ENCODE measurements around the gene SEMA3E. TPM values are rescaled to one million over a fixed set of nuclear protein-coding genes. Genes with fewer than 3 reads are reported as not detected.

The SEMA3E gene
- total and polyA plus RNA-seq, 4 experiments from 2014 or later: not detected

DNA sequence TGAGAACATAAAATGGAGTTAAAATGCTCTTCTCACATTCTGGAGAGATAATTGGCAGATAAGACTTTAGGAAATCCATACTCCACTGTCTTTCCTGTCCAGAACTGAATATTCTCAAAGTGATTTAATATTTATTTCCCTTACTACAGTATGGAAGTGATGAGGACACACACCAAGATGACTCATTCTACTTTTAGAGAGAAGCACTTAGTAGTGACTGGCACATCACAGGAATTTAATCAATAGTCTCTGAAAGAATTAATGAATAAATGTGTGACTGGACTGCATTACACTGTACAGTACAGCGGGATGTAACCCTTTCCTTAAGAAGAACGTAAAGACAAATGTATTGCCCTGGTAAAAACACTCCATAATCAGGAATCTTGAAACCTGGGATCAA is 116.7 kb downstream of the SEMA3E start:
- Histone ChIP-seq H3K4me1 (ENCODE audit: insufficient read depth, low read length) (no peaks in the 10 kb centered on the region), H3K27ac (ENCODE audit: low read depth, low read length) (no peak overlapping the region), H3K27me3 (ENCODE audit: insufficient read depth, low read length) (no peaks in the 10 kb centered on the region), H3K36me3 (ENCODE audit: insufficient read depth, low read length) (no peaks in the 10 kb centered on the region), H3K9me3 (ENCODE audit: control insufficient read depth in 1 of 2, low read length in 2 of 2) (no peaks in the 10 kb centered on the region), H3K4me3 (ENCODE audit: low read length in 2 of 2) (no peak overlapping the region)
- Mint-ChIP-seq H3K4me1 (no peaks in the 10 kb centered on the region), H3K9me3 (peaks cover 0 to 8% (median 2%) of the 10 kb centered on the region in 8 donors), H3K27ac (no peak overlapping the region), H3K27me3 (no peaks in the 10 kb centered on the region), H3K36me3 (no peaks in the 10 kb centered on the region), H3K4me3 (no peak overlapping the region)
- ChIA-PET CTCF (ENCODE audit: partially characterized antibody) (no interaction called here), POLR2A (ENCODE audit: partially characterized antibody) (no interaction called here)
- intact Hi-C loops (cut with micrococcal nuclease): no loop called here
- no peak for DNase-seq

DNA sequence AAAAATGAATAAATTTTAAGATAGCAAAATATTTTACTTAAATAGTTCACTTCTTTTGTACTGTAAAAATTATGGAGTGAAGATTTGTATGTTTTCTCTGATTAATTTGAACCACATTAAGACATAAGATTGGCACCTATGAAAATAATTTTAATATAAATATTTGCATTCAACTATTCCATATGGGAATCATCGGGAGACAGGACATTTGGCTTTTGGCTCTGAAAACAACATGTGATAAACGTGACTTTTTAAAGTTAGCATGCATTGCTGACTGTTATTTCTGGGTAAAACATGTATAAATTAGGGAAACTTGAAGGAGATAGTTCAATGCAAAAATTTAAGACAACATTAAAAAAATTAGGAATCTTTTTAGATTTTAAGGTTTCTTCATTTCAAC is 117.2 kb downstream of the SEMA3E start:
- H3K27me3 Mint-ChIP-seq: no peaks in the 10 kb centered on the region
- no peak overlapping the region for H3K4me3 Mint-ChIP-seq
- no peak overlapping the region for H3K4me3 ChIP-seq (ENCODE audit: low read length in 2 of 2)
- H3K36me3 ChIP-seq (ENCODE audit: insufficient read depth, low read length): no peaks in the 10 kb centered on the region
- no peaks in the 10 kb centered on the region for H3K9me3 ChIP-seq (ENCODE audit: control insufficient read depth in 1 of 2, low read length in 2 of 2)
- H3K4me1 ChIP-seq (ENCODE audit: insufficient read depth, low read length): no peaks in the 10 kb centered on the region
- CTCF ChIA-PET (ENCODE audit: partially characterized antibody): no interaction called here
- peaks cover 0 to 8% (median 2%) of the 10 kb centered on the region in 8 donors for H3K9me3 Mint-ChIP-seq
- no peaks in the 10 kb centered on the region for H3K36me3 Mint-ChIP-seq
- H3K27ac Mint-ChIP-seq: no peak overlapping the region
- H3K4me1 Mint-ChIP-seq: no peaks in the 10 kb centered on the region
- intact Hi-C loops (cut with micrococcal nuclease): no loop called here
- H3K27me3 ChIP-seq (ENCODE audit: insufficient read depth, low read length): no peaks in the 10 kb centered on the region
- no peak for DNase-seq
- no peak overlapping the region for H3K27ac ChIP-seq (ENCODE audit: low read depth, low read length)
- POLR2A ChIA-PET (ENCODE audit: partially characterized antibody): no interaction called here

DNA sequence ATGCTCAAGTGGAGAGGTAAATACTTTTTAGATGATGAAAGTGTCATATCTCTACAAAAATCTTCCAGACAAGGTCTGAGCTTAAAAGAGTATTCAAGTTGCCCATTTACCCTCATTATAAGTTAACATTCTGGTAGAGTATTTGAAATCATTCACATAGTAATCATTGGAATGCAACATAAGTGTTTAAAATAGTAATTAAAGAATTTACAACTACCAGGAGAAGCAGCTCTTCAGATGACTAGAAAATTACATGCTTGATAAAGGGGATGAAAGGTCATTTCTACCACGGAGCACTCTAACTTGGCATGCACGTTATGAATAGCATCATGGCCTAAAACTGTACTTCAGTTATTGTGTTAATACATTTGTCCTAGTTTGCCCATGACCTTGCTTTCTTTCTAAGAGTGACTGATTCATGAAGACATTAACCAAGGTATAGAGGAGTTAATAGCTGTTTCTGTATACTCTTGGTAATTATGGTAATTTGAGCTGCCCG is 120.0 kb downstream of the SEMA3E start:
- Mint-ChIP-seq H3K27ac (no peak overlapping the region), H3K4me1 (no peaks in the 10 kb centered on the region), H3K4me3 (no peak overlapping the region), H3K36me3 (no peaks in the 10 kb centered on the region), H3K9me3 (peaks cover 0 to 10% (median 3%) of the 10 kb centered on the region in 8 donors), H3K27me3 (no peaks in the 10 kb centered on the region)
- intact Hi-C loops (cut with micrococcal nuclease): no loop called here
- CTCF ChIA-PET (ENCODE audit: partially characterized antibody): no interaction called here
- no peak overlapping the region for H3K27ac ChIP-seq (ENCODE audit: low read depth, low read length)
- no peak overlapping the region for H3K4me3 ChIP-seq (ENCODE audit: low read length in 2 of 2)
- no peaks in the 10 kb centered on the region for H3K27me3 ChIP-seq (ENCODE audit: insufficient read depth, low read length)
- H3K4me1 ChIP-seq (ENCODE audit: insufficient read depth, low read length): no peaks in the 10 kb centered on the region
- POLR2A ChIA-PET (ENCODE audit: partially characterized antibody): no interaction called here
- H3K9me3 ChIP-seq (ENCODE audit: control insufficient read depth in 1 of 2, low read length in 2 of 2): no peaks in the 10 kb centered on the region
- no peak for DNase-seq
- no peaks in the 10 kb centered on the region for H3K36me3 ChIP-seq (ENCODE audit: insufficient read depth, low read length)

DNA sequence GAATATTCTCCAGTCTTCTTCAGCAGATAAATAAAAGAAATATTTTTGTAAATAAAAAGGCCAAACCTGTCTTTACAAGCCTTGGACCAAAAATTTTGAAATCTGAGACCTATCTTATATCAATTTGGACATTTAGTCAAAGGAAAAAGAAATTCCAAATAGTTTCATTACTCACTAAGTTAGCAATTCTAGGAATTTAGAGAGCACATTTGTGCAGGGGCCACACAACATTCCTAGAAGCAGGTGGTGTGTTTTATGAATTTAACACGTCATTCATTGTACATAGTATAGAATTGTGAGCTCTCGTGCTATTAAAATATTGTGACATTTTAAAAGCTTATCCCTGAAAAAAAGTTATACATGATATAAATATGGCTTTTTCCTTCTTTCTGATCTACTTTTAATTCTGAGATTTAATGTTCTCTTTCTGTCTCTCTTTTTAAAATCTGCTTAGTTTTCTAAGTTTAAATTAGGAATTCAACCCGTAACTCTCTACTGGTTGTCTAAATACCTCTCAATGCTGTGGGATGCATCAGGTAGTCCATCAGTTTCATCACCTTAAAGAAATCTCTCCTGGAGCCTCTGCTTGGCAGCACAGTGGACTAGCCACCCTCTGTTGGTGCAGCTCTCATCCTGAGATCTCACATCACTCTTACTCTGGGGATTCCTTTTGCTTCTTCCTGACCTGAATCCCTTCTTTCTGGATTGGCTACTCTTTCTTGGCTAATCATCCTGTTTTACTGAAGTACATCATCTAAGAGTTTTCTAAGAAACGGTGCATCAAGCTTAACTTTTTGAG is 124.5 kb downstream of the SEMA3E start:
- no peaks in the 10 kb centered on the region for H3K36me3 ChIP-seq (ENCODE audit: insufficient read depth, low read length)
- CTCF ChIA-PET (ENCODE audit: partially characterized antibody): no interaction called here
- Mint-ChIP-seq H3K4me3 (no peak overlapping the region), H3K27ac (no peak overlapping the region), H3K9me3 (peaks cover 0 to 21% (median 8%) of the 10 kb centered on the region in 8 donors), H3K27me3 (no peaks in the 10 kb centered on the region), H3K36me3 (no peaks in the 10 kb centered on the region), H3K4me1 (no peaks in the 10 kb centered on the region)
- no peak overlapping the region for H3K27ac ChIP-seq (ENCODE audit: low read depth, low read length)
- no peaks in the 10 kb centered on the region for H3K9me3 ChIP-seq (ENCODE audit: control insufficient read depth in 1 of 2, low read length in 2 of 2)
- intact Hi-C loops (cut with micrococcal nuclease): no loop called here
- H3K4me3 ChIP-seq (ENCODE audit: low read length in 2 of 2): no peak overlapping the region
- H3K27me3 ChIP-seq (ENCODE audit: insufficient read depth, low read length): no peaks in the 10 kb centered on the region
- DNase-seq: no peak
- POLR2A ChIA-PET (ENCODE audit: partially characterized antibody): no interaction called here
- no peaks in the 10 kb centered on the region for H3K4me1 ChIP-seq (ENCODE audit: insufficient read depth, low read length)

DNA sequence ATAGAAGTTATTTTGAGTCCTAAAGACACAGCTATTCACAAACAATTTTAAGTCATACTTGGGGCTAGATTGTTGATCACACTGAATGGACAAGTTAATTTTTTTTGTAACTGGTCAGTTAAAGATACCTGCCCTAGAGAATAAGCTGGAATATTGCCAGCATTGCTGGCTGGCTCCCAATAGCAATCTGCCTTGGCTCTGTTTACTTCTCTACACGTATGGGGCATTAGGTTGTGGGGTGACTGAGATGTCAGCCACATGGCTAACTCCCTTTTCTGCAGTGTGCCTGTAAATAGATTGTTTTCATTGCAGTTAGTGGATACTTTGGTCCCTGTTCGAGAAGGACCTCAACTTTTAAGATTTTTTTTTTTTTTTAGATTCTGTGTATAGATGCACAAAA is 128.2 kb downstream of the SEMA3E start:
- no peak overlapping the region for H3K4me3 ChIP-seq (ENCODE audit: low read length in 2 of 2)
- Mint-ChIP-seq H3K27ac (no peak overlapping the region), H3K4me3 (no peak overlapping the region), H3K27me3 (no peaks in the 10 kb centered on the region), H3K9me3 (peaks cover 0 to 31% (median 7%) of the 10 kb centered on the region in 8 donors), H3K4me1 (no peaks in the 10 kb centered on the region), H3K36me3 (no peaks in the 10 kb centered on the region)
- no peaks in the 10 kb centered on the region for H3K4me1 ChIP-seq (ENCODE audit: insufficient read depth, low read length)
- DNase-seq: no peak
- H3K27me3 ChIP-seq (ENCODE audit: insufficient read depth, low read length): no peaks in the 10 kb centered on the region
- CTCF ChIA-PET (ENCODE audit: partially characterized antibody): no interaction called here
- no peaks in the 10 kb centered on the region for H3K36me3 ChIP-seq (ENCODE audit: insufficient read depth, low read length)
- H3K27ac ChIP-seq (ENCODE audit: low read depth, low read length): no peak overlapping the region
- no peaks in the 10 kb centered on the region for H3K9me3 ChIP-seq (ENCODE audit: control insufficient read depth in 1 of 2, low read length in 2 of 2)
- POLR2A ChIA-PET (ENCODE audit: partially characterized antibody): no interaction called here
- intact Hi-C loops (cut with micrococcal nuclease): no loop called here

DNA sequence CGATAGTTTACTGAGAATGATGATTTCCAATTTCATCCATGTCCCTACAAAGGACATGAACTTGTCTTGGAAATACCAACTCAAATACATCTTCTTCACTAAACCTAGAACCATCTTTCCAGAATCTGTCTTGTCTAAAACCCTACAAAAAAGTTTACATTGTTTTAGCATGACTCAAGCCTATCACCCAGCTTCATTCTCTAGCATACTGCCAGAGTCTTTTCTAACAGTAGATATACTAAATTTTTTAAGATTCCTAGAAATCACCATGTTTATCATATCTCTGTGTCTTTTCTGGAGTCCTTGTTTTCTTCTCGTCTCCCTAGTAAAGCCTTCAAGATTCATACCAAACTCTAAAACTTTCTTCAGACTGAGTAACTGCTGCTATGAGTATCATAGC is 129.7 kb downstream of the SEMA3E start:
- Histone ChIP-seq H3K27me3 (ENCODE audit: insufficient read depth, low read length) (no peaks in the 10 kb centered on the region), H3K4me1 (ENCODE audit: insufficient read depth, low read length) (no peaks in the 10 kb centered on the region), H3K4me3 (ENCODE audit: low read length in 2 of 2) (no peak overlapping the region), H3K9me3 (ENCODE audit: control insufficient read depth in 1 of 2, low read length in 2 of 2) (no peaks in the 10 kb centered on the region), H3K36me3 (ENCODE audit: insufficient read depth, low read length) (no peaks in the 10 kb centered on the region), H3K27ac (ENCODE audit: low read depth, low read length) (no peak overlapping the region)
- Mint-ChIP-seq H3K4me1 (no peaks in the 10 kb centered on the region), H3K27ac (no peak overlapping the region), H3K27me3 (no peaks in the 10 kb centered on the region), H3K9me3 (peaks cover 0 to 29% (median 8%) of the 10 kb centered on the region in 8 donors), H3K4me3 (no peak overlapping the region), H3K36me3 (no peaks in the 10 kb centered on the region)
- ChIA-PET POLR2A (ENCODE audit: partially characterized antibody) (no interaction called here), CTCF (ENCODE audit: partially characterized antibody) (no interaction called here)
- no peak for DNase-seq
- intact Hi-C loops (cut with micrococcal nuclease): no loop called here

DNA sequence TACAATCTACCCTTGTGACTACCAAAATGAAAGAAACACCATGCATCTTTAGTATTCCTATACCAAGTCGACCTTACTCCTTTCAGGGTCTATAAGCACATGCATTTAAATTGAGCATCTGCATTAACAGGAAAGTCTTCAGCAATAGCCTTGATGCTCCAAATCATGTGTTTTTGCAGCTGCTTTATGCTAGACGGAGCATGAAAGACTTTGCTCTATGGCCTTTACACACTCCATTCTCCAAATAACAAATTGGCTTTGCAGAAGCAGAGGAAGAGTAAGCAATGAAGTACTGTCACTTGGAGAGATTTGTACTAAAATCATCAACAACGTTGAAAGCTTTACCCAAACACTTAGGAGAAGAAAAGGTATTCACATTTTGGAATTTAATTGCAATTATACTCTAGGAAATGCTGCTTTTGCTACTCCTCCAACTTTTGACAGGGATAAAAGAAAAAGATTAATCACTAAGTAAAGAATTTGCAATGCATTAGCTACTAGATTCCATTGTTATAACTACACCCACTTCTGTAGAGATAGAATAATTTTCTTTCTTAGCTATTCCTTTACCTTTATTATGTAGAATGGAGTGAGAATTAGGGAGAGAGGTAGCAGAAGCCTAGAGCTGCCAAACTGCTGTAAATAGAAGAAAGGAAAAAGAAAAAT is 131.8 kb downstream of the SEMA3E start:
- no peaks in the 10 kb centered on the region for H3K4me1 Mint-ChIP-seq
- no peak overlapping the region for H3K4me3 Mint-ChIP-seq
- ChIA-PET POLR2A (ENCODE audit: partially characterized antibody) (no interaction called here), CTCF (ENCODE audit: partially characterized antibody) (no interaction called here)
- H3K27ac ChIP-seq (ENCODE audit: low read depth, low read length): no peak overlapping the region
- no peak overlapping the region for H3K4me3 ChIP-seq (ENCODE audit: low read length in 2 of 2)
- H3K36me3 ChIP-seq (ENCODE audit: insufficient read depth, low read length): no peaks in the 10 kb centered on the region
- no peaks in the 10 kb centered on the region for H3K4me1 ChIP-seq (ENCODE audit: insufficient read depth, low read length)
- H3K27ac Mint-ChIP-seq: peak overlapping the region in 1 of 7 donors; percentile 44
- H3K9me3 Mint-ChIP-seq: peaks cover 1 to 21% (median 5%) of the 10 kb centered on the region in 8 donors
- H3K9me3 ChIP-seq (ENCODE audit: control insufficient read depth in 1 of 2, low read length in 2 of 2): peaks cover 0 to 3% of the 10 kb centered on the region in 2 donors
- DNase-seq: no peak
- intact Hi-C loops (cut with micrococcal nuclease): no loop called here
- H3K36me3 Mint-ChIP-seq: no peaks in the 10 kb centered on the region
- H3K27me3 Mint-ChIP-seq: no peaks in the 10 kb centered on the region
- H3K27me3 ChIP-seq (ENCODE audit: insufficient read depth, low read length): no peaks in the 10 kb centered on the region
